GM12878 (cell line): ENCODE data around the gene CLDN19. TPM values are rescaled to one million over a fixed set of nuclear protein-coding genes. Genes with fewer than 3 reads are reported as not detected.
"Not testable (repeated sequence)": the region's sequence is repeated elsewhere in the genome, so short reads cannot be mapped to it uniquely, and the experiment has no call there.

Experiments used
- ATAC-seq: fragments of 200-7000 bp; cut with Tn5 transposase; 3 replicates; pipeline ENCODE4 v1.9.1; 2020; ENCODE audit warnings: mild to moderate bottlenecking, moderate library complexity
- BruUV-seq: library from RNA; stranded (reverse); fragments of 400-500 nt; replicated peaks from 2 replicates; lab custom pipeline; 2021; lab: Mats Ljungman, UMichigan
- CTCF ChIA-PET: fragments of 300-600 bp; sonication (Branson Sonifier 250); formaldehyde crosslinking; extraction: SDS; loops from one replicate; lab custom pipeline; 2021; ENCODE audit warnings: inconsistent platforms; lab: Yijun Ruan, JAX
- POLR2A ChIA-PET: fragments of 350-600 bp; formaldehyde crosslinking; extraction: SDS; loops from one replicate; lab custom pipeline; 2021; ENCODE audit warnings: inconsistent platforms; lab: Charles Lee
- RAD21 ChIA-PET: fragments of 300-600 bp; sonication (Branson Sonifier 250); formaldehyde crosslinking; loops from one replicate; lab custom pipeline; 2023; ENCODE audit warnings: antibody characterized with exemption; ENCODE audit not compliant: unreplicated experiment; lab: Charles Lee
- SMC1A ChIA-PET: fragments of 300-600 bp; sonication (Branson Sonifier 250); formaldehyde crosslinking; loops from one replicate; lab custom pipeline; 2023; ENCODE audit not compliant: unreplicated experiment, uncharacterized antibody; lab: Charles Lee
- DNase-seq: peaks from one replicate; pipeline ENCODE4 v3.0.0-alpha.2; 2011; ENCODE audit warnings: low read depth, low spot score
- FAIRE-seq: peaks from 3 replicates; lab custom pipeline; 2011; peaks lifted over from hg19 to GRCh38; lab: Jason Lieb, UNC
- H2AFZ ChIP-seq: 2 replicates; pipeline ENCODE4 v1.6.0; 2011; ENCODE audit warnings: low read depth, low read length, control low read depth; ENCODE audit not compliant: control insufficient read depth
- H3K27ac ChIP-seq: 2 replicates; pipeline ENCODE4 v1.5.1; 2011; ENCODE audit warnings: control low read depth; ENCODE audit not compliant: control insufficient read depth, insufficient read depth
- H3K27me3 ChIP-seq, 2 experiments: replicated peaks in 1 of 2; 2 replicates each; pipeline versions ENCODE4 v1.6.0 to v1.6.1; 2011; ENCODE audit warnings: low read length in 1 of 2; ENCODE audit not compliant: control insufficient read depth in 2 of 2, insufficient read depth in 2 of 2
- H3K36me3 ChIP-seq, 2 experiments: 2 replicates each; pipeline ENCODE4 v1.5.1; 2011; ENCODE audit warnings: low read length in 1 of 2; ENCODE audit not compliant: control insufficient read depth in 2 of 2, insufficient read depth in 2 of 2
- H3K4me1 ChIP-seq: 2 replicates; pipeline ENCODE4 v1.6.1; 2011; ENCODE audit warnings: mild to moderate bottlenecking, low read length, moderate library complexity, mixed read lengths; ENCODE audit not compliant: control insufficient read depth, insufficient read depth
- H3K4me2 ChIP-seq: 2 replicates; pipeline ENCODE4 v1.6.0; 2011; ENCODE audit warnings: control low read depth; ENCODE audit not compliant: control insufficient read depth, insufficient read depth
- H3K4me3 ChIP-seq: fragments of 200-600 bp; sonication (generic); 2 replicates; pipeline ENCODE4 v1.5.1; 2016
- H3K79me2 ChIP-seq: 2 replicates; pipeline ENCODE4 v1.6.0; 2011; ENCODE audit warnings: low read length; ENCODE audit not compliant: control insufficient read depth, insufficient read depth
- H3K9ac ChIP-seq: 2 replicates; pipeline ENCODE4 v1.8.0; 2011; ENCODE audit warnings: low read length, control low read depth, mixed read lengths; ENCODE audit not compliant: control insufficient read depth, insufficient read depth
- H3K9me3 ChIP-seq: replicated peaks from 3 replicates; pipeline ENCODE4 v1.5.1; 2011; ENCODE audit warnings: mild to moderate bottlenecking, low read length; ENCODE audit not compliant: control insufficient read depth, insufficient read depth
- H4K20me1 ChIP-seq: 2 replicates; pipeline ENCODE4 v1.6.0; 2011; ENCODE audit not compliant: control insufficient read depth, insufficient read depth
- ASH2L ChIP-seq: fragments of 300-600, 200-600 bp; sonication (generic); IDR thresholded peaks from 2 replicates; pipeline ENCODE4 v1.6.1; 2017; ENCODE audit warnings: low read depth, mild to moderate bottlenecking, borderline replicate concordance
- BCL11A ChIP-seq: IDR thresholded peaks from 2 replicates; pipeline ENCODE4 v1.6.1; 2011; ENCODE audit warnings: low read depth, low read length
- FOXM1 ChIP-seq: IDR thresholded peaks from 2 replicates; pipeline ENCODE4 v1.6.1; 2012; ENCODE audit warnings: low read depth, mild to moderate bottlenecking, inconsistent platforms, low read length, moderate library complexity
- GABPA ChIP-seq: IDR thresholded peaks from 2 replicates; pipeline ENCODE4 v1.6.1; 2014; ENCODE audit warnings: antibody characterized with exemption, low read depth, mild to moderate bottlenecking, inconsistent platforms
- GATAD2B ChIP-seq: fragments of 450-650 bp; conservative IDR thresholded peaks from 2 replicates; pipeline ENCODE4 v1.6.1; 2017; ENCODE audit warnings: low read depth, mild to moderate bottlenecking, moderate library complexity
- IRF4 ChIP-seq: IDR thresholded peaks from 2 replicates; pipeline ENCODE4 v1.6.1; 2011; ENCODE audit warnings: low read depth, low read length
- JUNB ChIP-seq: IDR thresholded peaks from 2 replicates; pipeline ENCODE4 v1.6.1; 2016; ENCODE audit warnings: antibody characterized with exemption, mild to moderate bottlenecking
- KAT2A ChIP-seq: conservative IDR thresholded peaks from 2 replicates; pipeline ENCODE4 v1.6.1; 2011; ENCODE audit warnings: low read depth, low read length; ENCODE audit not compliant: control insufficient read depth
- SUPT20H ChIP-seq: IDR thresholded peaks from 2 replicates; pipeline ENCODE4 v1.6.1; 2011; ENCODE audit warnings: low read depth, mild to moderate bottlenecking, low read length, moderate library complexity, borderline replicate concordance; ENCODE audit not compliant: control insufficient read depth
- TCF7 ChIP-seq: IDR thresholded peaks from 2 replicates; pipeline ENCODE4 v1.6.1; 2014; ENCODE audit warnings: antibody characterized with exemption, borderline replicate concordance
- WGBS: methylation state at CpG from one replicate; pipeline ENCODE4 v1.1.6; 2016; ENCODE audit warnings: low lambda C conversion rate; ENCODE audit not compliant: insufficient replicate concordance, insufficient coverage; ENCODE audit errors: missing lambda C conversion rate; 5-methylcytosine and 5-hydroxymethylcytosine counted together
- in situ Hi-C: fragments of 300-500 bp; cut with MboI; formaldehyde crosslinking; loops from 9 replicates; pipeline ENCODE4 v1.14.3; 2018; ENCODE audit warnings: mixed read lengths
- intact Hi-C: fragments of 100-400 bp; cut with micrococcal nuclease; formaldehyde crosslinking; loops from one replicate; pipeline ENCODE4 v1.14.2; 2022; ENCODE audit not compliant: unreplicated experiment
- polyA plus RNA-seq, 11 experiments: library from polyadenylated mRNA; depleted of rRNA in 4 of 11; unstranded in 6 of 11; stranded (reverse) in 5 of 11; fragments of >200 nt; fragmentation: Nextera tagmentation in 4 of 11; fragmentation: Illumina TruSeq in 1 of 11; extraction: Ambion mirVana in 4 of 11; extraction: Trizol in 1 of 11; gene quantifications; 1 replicate in 1 of 11; 2 replicates in 10 of 11; pipeline versions ENCODE4 v1.2.1 to v1.2.3, GENCODE V29; 2011 to 2016; ENCODE audit warnings: inconsistent platforms in 2 of 11, missing spikeins in 2 of 11, low read depth in 1 of 11
- total RNA-seq, 4 experiments: library from RNA; depleted of rRNA in 3 of 4; stranded (reverse); fragments of >200 nt in 3 of 4; fragmentation: Illumina TruSeq in 1 of 4; extraction: Trizol in 1 of 4; gene quantifications; 2 replicates each; pipeline versions ENCODE4 v1.2.1 to v1.2.3, GENCODE V29; 2013 to 2021

Gene CLDN19
- total and polyA plus RNA-seq, 10 of the 15 experiments (the other 5 are each of a cell fraction or from before 2014, with no cell fraction given): not detected

GRCh38 chr1:42723511-42723910, 16.5 kb downstream of the CLDN19 start:
- FAIRE-seq (no peak), ATAC-seq (no peak), DNase-seq (no peak)
- no peak overlapping the region for H3K27ac ChIP-seq
- ChIA-PET CTCF (no interaction called here), SMC1A (interaction anchor here (0.5 to 1.0 kb wide), 2 partner anchors 12 to 522 kb away, joined by 3 read pairs; no protein-coding TSS in a partner anchor), RAD21 (no interaction called here), POLR2A (interaction anchor here (0.7 kb wide), 1 partner anchor 22 kb away, joined by 3 read pairs; no protein-coding TSS in a partner anchor)
- intact Hi-C loops: no loop called here
- H2AFZ ChIP-seq: no peak overlapping the region
- no peak overlapping the region for H3K4me2 ChIP-seq
- TF ChIP-seq FOXM1 (no peak), JUNB (no peak), GATAD2B (no peak), SUPT20H (no peak), KAT2A (no peak), GABPA (no peak), TCF7 (no peak), ASH2L (no peak), BCL11A (no peak), IRF4 (no peak)
- no peaks in the 10 kb centered on the region for H3K36me3 ChIP-seq
- H4K20me1 ChIP-seq: no peaks in the 10 kb centered on the region
- no peak overlapping the region for H3K4me3 ChIP-seq
- no peak overlapping the region for H3K9ac ChIP-seq
- BruUV-seq: no TSS peak
- H3K9me3 ChIP-seq: no peaks in the 10 kb centered on the region
- no peaks in the 10 kb centered on the region for H3K4me1 ChIP-seq
- H3K79me2 ChIP-seq: no peaks in the 10 kb centered on the region
- no peaks in the 10 kb centered on the region for H3K27me3 ChIP-seq
- WGBS: 53% methylated on average over 6 of the region's 6 CpGs
- in situ Hi-C loops: no loop called here

- FAIRE-seq, H3K9me3 ChIP-seq, DNase-seq, in situ Hi-C loops, H3K27me3 ChIP-seq, H4K20me1 ChIP-seq, BruUV-seq, intact Hi-C loops, ATAC-seq, H3K4me2 ChIP-seq, H3K36me3 ChIP-seq, RAD21 ChIA-PET, H2AFZ ChIP-seq, H3K4me3 ChIP-seq, H3K79me2 ChIP-seq, H3K4me1 ChIP-seq, H3K9ac ChIP-seq, H3K27ac ChIP-seq: not testable (repeated sequence)
- 100% methylated on average over 2 of the region's 2 CpGs for WGBS
- CTCF ChIA-PET: interaction anchor here (0.7 kb wide), 1 partner anchor 60 kb away, joined by 4 read pairs; no protein-coding TSS in a partner anchor
- POLR2A ChIA-PET: interaction anchor here (0.7 kb wide), 1 partner anchor 131 kb away, joined by 6 read pairs; no protein-coding TSS in a partner anchor
- SMC1A ChIA-PET: interaction anchor here (1.0 kb wide), 1 partner anchor 13 kb away, joined by 3 read pairs; no protein-coding TSS in a partner anchor
Observed at GRCh38 chr1:42722403-42722802, 17.6 kb downstream of the CLDN19 start.
